HG03108 (cell line): Measurements from ENCODE around the gene MITF.

ENCODE experiments used
- ATAC-seq: cut with Tn5 transposase; IDR thresholded peaks from one replicate; pipeline ENCODE4 v1.9.1; 2021; ENCODE audit warnings: moderate library complexity; ENCODE audit not compliant: unreplicated experiment

Gene MITF

GRCh38 chr3:69724722-69725435, 14.4 kb upstream of the MITF start:
- ATAC-seq = no peak

- no peak for ATAC-seq
Observed at GRCh38 chr3:69725994-69726571, 13.2 kb upstream of the MITF start.

- no peak for ATAC-seq
Observed at GRCh38 chr3:69729147-69729919, 9.9 kb upstream of the MITF start.

- ATAC-seq = no peak
Observed at GRCh38 chr3:69731080-69731479, 8.2 kb upstream of the MITF start.

GRCh38 chr3:69735893-69736292, 3.4 kb upstream of the MITF start:
- no peak for ATAC-seq

- no peak for ATAC-seq
Observed at GRCh38 chr3:69737392-69737791, 1.9 kb upstream of the MITF start.

GRCh38 chr3:69738315-69738714, 949 bp upstream of the MITF start:
- ATAC-seq = no peak

GRCh38 chr3:69738859-69739203, 433 bp upstream of the MITF start:
- no peak for ATAC-seq

- ATAC-seq = no peak
Observed at GRCh38 chr3:69740103-69741021, 1.1 kb downstream of the MITF start.

- no peak for ATAC-seq
Observed at GRCh38 chr3:69741032-69741767, 1.9 kb downstream of the MITF start.

- no peak for ATAC-seq
Observed at GRCh38 chr3:69742391-69742790, 3.1 kb downstream of the MITF start.

GRCh38 chr3:69743975-69744906, 5.0 kb downstream of the MITF start:
- ATAC-seq = no peak

- no peak for ATAC-seq
Observed at GRCh38 chr3:69745505-69745904, 6.2 kb downstream of the MITF start.

GRCh38 chr3:69746119-69746518, 6.9 kb downstream of the MITF start:
- no peak for ATAC-seq

- no peak for ATAC-seq
Observed at GRCh38 chr3:69747511-69748258, 8.4 kb downstream of the MITF start.

- ATAC-seq = no peak
Observed at GRCh38 chr3:69748503-69748902, 9.2 kb downstream of the MITF start.

- no peak for ATAC-seq
Observed at GRCh38 chr3:69749461-69749860, 10.2 kb downstream of the MITF start.

- no peak for ATAC-seq
Observed at GRCh38 chr3:69750549-69750948, 11.3 kb downstream of the MITF start.

GRCh38 chr3:69751074-69751476, 11.8 kb downstream of the MITF start:
- ATAC-seq = no peak
